ENCODE data around the gene OR2W3.

OR2W3 gene

DNA sequence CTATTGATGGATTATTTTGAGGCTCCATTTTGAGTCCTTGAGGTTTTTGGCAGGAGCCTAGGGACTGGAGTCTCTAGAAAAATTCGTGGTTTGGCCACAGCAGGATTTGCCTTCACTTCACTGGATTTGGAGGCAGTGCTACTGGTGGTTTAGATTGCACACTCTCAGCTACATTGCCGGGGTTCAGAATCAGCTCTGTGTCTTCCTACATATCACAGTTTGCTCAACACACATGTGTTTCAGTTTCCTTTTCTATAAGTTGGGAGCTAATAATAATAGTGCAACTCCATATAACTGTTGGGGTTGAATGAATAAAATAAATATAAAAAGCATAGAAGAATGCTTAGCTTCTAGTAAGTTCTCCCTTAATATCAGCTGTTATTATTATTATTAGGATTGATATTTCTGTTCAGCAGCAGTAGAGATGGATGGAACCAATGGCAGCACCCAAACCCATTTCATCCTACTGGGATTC lies at the start of gene OR2W3:
Gene OR2W3 (plus strand): TSS at position 425 of the 475 bp plus-strand sequence. CDS start 0 bp downstream, at position 425.
- DNase-seq (ENCODE audit: low spot score), result no peak

DNA sequence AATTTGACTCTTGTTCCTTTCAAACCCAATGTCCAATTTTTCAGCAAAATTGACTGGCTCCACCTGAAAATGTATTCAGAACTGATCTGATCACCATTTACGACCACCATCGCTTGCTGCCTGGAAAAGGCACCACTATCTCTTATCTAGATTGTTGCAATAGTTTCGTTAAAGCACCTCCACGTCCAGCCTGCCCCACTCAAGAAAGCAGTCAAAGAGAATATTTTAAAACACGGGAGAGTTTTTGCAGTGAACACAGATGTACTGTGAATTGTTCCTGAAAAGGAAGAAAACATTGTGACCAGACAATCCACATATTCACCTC lies 49.7 kb upstream of the OR2W3 start:
- DNase-seq (ENCODE audit: low spot score), result no peak

DNA sequence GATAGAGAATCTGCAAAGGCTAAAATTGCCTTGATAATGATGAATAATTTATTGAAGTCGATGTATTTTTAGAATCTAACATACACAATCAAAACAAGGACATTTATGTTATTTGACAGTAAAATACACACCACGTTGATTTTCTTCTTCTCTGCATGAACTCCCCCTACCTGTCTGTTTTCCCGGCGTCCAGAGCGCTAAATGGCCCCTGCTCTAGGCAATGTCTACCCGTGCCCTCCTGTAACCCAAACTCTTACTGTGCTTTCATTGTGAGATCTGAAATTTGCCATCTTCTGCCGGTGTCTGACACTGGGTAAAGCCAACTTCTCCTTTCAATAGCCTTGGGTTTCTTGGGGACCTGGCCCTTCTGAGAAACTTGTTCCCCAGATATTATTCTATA lies 47.0 kb upstream of the OR2W3 start:
- DNase-seq (ENCODE audit: low spot score), result no peak

DNA sequence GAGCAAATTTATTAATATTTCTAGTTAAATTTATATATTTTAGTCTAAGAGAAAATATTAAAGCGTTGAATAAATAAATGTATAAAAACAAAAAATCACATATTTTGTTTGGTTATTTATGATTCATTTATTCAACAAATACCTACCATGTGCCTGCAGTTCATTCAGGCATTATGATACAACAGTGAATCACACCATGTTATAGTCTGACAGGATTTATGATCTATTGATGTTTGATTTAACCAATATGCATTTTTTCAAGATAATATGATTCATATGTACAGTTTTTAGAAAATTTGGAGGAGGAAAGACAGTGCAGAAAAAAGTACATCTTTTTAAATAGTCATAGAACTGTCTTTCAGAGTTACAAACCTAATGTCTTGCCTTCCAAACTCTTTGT lies 45.8 kb upstream of the OR2W3 start:
- DNase-seq (ENCODE audit: low spot score), result no peak

- DNase-seq (ENCODE audit: low spot score), result no peak
Observed at GRCh38 chr1:247854899-247855545, 40.4 kb upstream of the OR2W3 start.

- DNase-seq (ENCODE audit: low spot score), result no peak
Observed at GRCh38 chr1:247855911-247856310, 39.5 kb upstream of the OR2W3 start.

GRCh38 chr1:247857069-247857984 lies 38.1 kb upstream of the OR2W3 start, which contains the start of gene TRIM58:
TRIM58 (plus strand) TSS chr1:247857187; CDS start chr1:247857247, 60 bp downstream.
- no peak for DNase-seq (ENCODE audit: low spot score)

- DNase-seq (ENCODE audit: low spot score), result no peak
Observed at GRCh38 chr1:247857985-247858619, 37.3 kb upstream of the OR2W3 start.

DNA sequence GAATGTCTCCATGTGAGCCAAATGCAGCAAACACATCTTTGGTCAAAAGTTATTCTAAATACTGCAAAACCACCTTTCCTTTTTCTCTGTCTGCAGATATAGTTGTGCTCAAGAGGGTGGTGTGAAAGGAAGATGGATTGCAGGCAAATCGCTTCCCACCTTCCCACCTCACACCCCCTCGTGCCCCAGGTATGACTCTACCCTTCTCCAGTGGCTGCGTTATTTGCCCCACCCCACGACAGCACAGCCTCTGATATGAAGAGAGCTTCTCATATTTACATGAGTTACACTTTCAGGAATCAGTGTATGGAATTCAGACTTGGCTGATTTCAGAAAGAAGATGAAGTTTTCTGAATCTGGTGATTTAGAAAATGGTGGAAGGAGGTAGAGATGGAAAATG lies 32.6 kb upstream of the OR2W3 start:
- no peak for DNase-seq (ENCODE audit: low spot score)

GRCh38 chr1:247864644-247865043 lies 30.7 kb upstream of the OR2W3 start:
- DNase-seq (ENCODE audit: low spot score), result no peak

- DNase-seq (ENCODE audit: low spot score), result no peak
Observed at GRCh38 chr1:247865416-247865815, 30.0 kb upstream of the OR2W3 start.

GRCh38 chr1:247883346-247883745 lies 12.0 kb upstream of the OR2W3 start:
- DNase-seq (ENCODE audit: low spot score), result no peak

- no peak for DNase-seq (ENCODE audit: low spot score)
Observed at GRCh38 chr1:247884797-247885413, 10.5 kb upstream of the OR2W3 start.

GRCh38 chr1:247895976-247896375 lies 589 bp downstream of the OR2W3 start:
- no peak for DNase-seq (ENCODE audit: low spot score)

GRCh38 chr1:247904122-247904521 lies 8.7 kb downstream of the OR2W3 start:
- DNase-seq (ENCODE audit: low spot score), result no peak

GRCh38 chr1:247905181-247905580 lies 9.8 kb downstream of the OR2W3 start:
- DNase-seq (ENCODE audit: low spot score), result no peak

DNA sequence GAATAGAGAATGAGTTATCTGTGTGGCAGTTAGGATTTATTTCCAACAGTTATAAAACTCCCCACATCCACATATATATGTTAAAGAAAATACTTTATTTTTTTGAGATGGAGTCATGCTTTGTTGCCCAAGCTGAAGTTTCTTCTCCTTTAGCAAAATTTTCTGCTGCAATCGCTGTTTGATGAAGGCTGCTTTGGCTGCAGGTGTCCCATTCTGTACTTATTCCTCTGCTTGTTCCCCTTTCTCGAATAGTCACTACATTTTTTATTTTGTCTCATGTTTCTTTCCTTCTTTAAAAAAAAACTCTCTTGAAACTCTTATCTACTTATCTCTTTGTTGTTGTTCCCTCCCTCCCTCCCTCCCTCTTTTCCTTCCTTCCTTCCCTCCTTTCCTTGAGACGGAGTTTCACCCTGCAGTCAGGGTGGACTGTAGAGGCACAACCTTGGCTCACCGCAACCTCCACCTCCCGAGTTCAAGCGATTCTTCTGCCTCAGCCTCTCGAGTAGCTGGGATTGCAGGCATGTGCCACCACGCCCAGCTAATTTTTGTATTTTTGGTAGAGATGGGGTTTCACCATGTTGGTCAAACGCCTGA lies 10.6 kb downstream of the OR2W3 start:
- DNase-seq (ENCODE audit: low spot score), result no peak

DNA sequence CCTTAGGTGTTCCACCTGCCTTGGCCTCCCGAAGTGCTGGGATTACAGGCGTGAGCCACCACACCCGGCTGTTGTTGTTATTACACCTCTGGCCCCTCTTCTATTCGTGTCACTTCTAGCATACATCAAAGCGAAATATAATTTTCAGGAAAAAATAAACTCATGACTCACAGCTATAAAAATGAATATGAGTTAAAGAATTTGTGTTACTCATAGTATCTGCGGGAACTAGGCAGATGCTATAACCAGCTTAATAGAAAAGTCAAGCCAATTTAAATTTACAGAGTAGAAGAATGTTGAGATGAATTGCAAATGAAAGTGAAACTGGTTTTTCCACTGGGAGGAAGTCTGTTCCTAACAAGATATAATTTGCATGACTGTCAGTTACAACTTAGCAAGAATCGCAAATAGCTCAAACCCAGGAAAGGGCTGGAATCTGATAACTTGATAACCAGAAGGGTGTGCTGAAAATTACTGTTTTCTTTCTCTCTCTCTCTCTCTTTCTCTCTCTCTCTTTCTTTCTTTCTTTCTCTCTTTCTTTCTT lies 11.2 kb downstream of the OR2W3 start:
- DNase-seq (ENCODE audit: low spot score), result peak; percentile 9

GRCh38 chr1:247908766-247909165 lies 13.4 kb downstream of the OR2W3 start:
- no peak for DNase-seq (ENCODE audit: low spot score)

- DNase-seq (ENCODE audit: low spot score), result no peak
Observed at GRCh38 chr1:247913786-247914185, 18.4 kb downstream of the OR2W3 start.

DNA sequence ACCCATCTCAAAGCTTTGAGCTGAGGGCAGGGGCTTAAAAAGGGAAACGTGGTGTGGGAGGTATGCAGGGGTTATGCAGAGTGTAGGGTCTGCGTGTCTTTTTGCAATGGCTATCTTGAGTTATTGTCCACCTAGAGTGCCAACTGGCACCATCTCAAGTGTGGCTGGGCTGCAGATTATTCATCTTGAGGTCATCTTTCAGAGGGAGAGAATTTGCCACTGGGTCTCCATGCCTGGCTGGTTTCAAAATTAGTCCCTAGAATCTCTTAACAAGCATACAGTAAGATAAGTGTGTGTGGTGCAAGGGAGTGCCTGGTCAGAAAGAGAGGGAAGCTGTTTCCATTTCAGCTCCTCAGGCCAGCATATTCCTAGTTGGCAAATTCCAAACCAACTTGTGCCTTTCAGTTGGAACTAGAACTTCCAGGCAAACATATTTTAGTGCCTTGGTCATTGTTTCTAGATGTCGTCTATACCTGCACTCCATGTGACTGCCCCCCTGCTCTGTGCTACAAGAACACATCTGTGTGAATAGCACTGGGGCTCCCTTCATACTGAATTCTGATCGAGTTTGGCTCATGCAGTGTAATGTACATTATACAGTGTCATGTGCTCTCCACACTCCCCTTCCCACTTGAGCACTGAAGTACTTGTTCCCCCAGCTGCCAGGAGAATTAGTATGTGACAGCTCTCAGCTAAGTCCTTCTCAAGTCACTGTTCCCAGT lies 19.7 kb downstream of the OR2W3 start:
- no peak for DNase-seq (ENCODE audit: low spot score)
